Fibroblast of skin of abdomen (primary cell): ENCODE results near the gene SIRPB2.
"Not testable (repeated sequence)": the region's sequence is repeated elsewhere in the genome, so short reads cannot be mapped to it uniquely, and the experiment has no call there.

Source experiments
- DNase-seq: peaks from one replicate; pipeline ENCODE4 v3.0.0-alpha.2; 2013

The SIRPB2 gene

GRCh38 chr20:1499528-1500420 is 8.6 kb upstream of the SIRPB2 start:
- no peak for DNase-seq

GRCh38 chr20:1497371-1497770 is 6.2 kb upstream of the SIRPB2 start:
- DNase-seq: not testable (repeated sequence)

GRCh38 chr20:1496930-1497329 is 5.7 kb upstream of the SIRPB2 start:
- no peak for DNase-seq

GRCh38 chr20:1494436-1494835 is 3.2 kb upstream of the SIRPB2 start:
- DNase-seq: no peak

GRCh38 chr20:1493536-1493935 is 2.3 kb upstream of the SIRPB2 start:
- no peak for DNase-seq

- no peak for DNase-seq
These were observed 831 bp upstream of the SIRPB2 start for GRCh38 chr20:1491860-1492642.

- no peak for DNase-seq
These were observed 501 bp downstream of the SIRPB2 start for GRCh38 chr20:1490643-1491195.

GRCh38 chr20:1489764-1490436 is 1.3 kb downstream of the SIRPB2 start:
- no peak for DNase-seq

GRCh38 chr20:1489325-1489724 is 1.9 kb downstream of the SIRPB2 start:
- DNase-seq: no peak

- no peak for DNase-seq
These were observed 4.7 kb downstream of the SIRPB2 start for GRCh38 chr20:1486566-1486965.

GRCh38 chr20:1484438-1485116 is 6.6 kb downstream of the SIRPB2 start:
- no peak for DNase-seq

- no peak for DNase-seq
These were observed 11.2 kb downstream of the SIRPB2 start for GRCh38 chr20:1479831-1480595.

GRCh38 chr20:1478566-1478965 is 12.7 kb downstream of the SIRPB2 start:
- DNase-seq: peak; percentile 25

GRCh38 chr20:1477896-1478490 is 13.2 kb downstream of the SIRPB2 start:
- DNase-seq: no peak

- no peak for DNase-seq
These were observed 16.2 kb downstream of the SIRPB2 start for GRCh38 chr20:1474817-1475603.

GRCh38 chr20:1474325-1474724 is 16.9 kb downstream of the SIRPB2 start:
- no peak for DNase-seq

- no peak for DNase-seq
These were observed 17.7 kb downstream of the SIRPB2 start for GRCh38 chr20:1473246-1474220.

- no peak for DNase-seq
These were observed 18.5 kb downstream of the SIRPB2 start for GRCh38 chr20:1472556-1473245.
